ENCODE data around the gene CDKAL1.

CDKAL1 gene

GRCh38 chr6:20778912-20779311, 244.7 kb downstream of the CDKAL1 start:
- H3F3A ChIP-seq (ENCODE audit: low read depth), result peaks cover 3% of the 10 kb centered on the region; the same call in 1 of the 2 replicates
- peak overlapping the region; percentile 49 for H3K4me2 ChIP-seq (ENCODE audit: low read depth, low read length, poor library complexity, severe bottlenecking)
- H3K9ac ChIP-seq (ENCODE audit: low read depth, low read length, poor library complexity, severe bottlenecking), result no peak overlapping the region
- peaks cover 31% of the 10 kb centered on the region; the same call in 1 of the 2 replicates for H3K36me3 ChIP-seq (ENCODE audit: insufficient read depth, low read length)
- peaks cover 53% of the 10 kb centered on the region for H3K4me1 ChIP-seq (ENCODE audit: insufficient read depth, low read length, poor library complexity, severe bottlenecking)
- H3K4me3 ChIP-seq (ENCODE audit: low read length, poor library complexity, severe bottlenecking), result no peak overlapping the region
- H3K27me3 ChIP-seq (ENCODE audit: insufficient read depth, low read length, poor library complexity, severe bottlenecking), result no peaks in the 10 kb centered on the region
- H2AFZ ChIP-seq (ENCODE audit: low read length), result no peak overlapping the region
- H3K79me2 ChIP-seq (ENCODE audit: insufficient read depth, low read length), result peaks cover 36% of the 10 kb centered on the region
- no peaks in the 10 kb centered on the region for H3K9me3 ChIP-seq (ENCODE audit: insufficient read depth, low read depth, low read length)
- TF ChIP-seq EZH2phosphoT487 (IDR thresholded peaks at IDR 0.05; ENCODE audit: borderline replicate concordance) (no peak), CTCF (conservative IDR thresholded peaks at IDR 0.05; ENCODE audit: low read length) (no peak)
- no peaks in the 10 kb centered on the region for H3K9me2 ChIP-seq (replicated peaks; ENCODE audit: low read depth, low read length)
- no peaks in the 10 kb centered on the region for H4K20me1 ChIP-seq (ENCODE audit: insufficient read depth, low read length, poor library complexity, severe bottlenecking)

- H3K4me1 ChIP-seq (ENCODE audit: insufficient read depth, low read length, poor library complexity, severe bottlenecking), result peaks cover 19% of the 10 kb centered on the region
- no peak overlapping the region for H2AFZ ChIP-seq (ENCODE audit: low read length)
- H3K36me3 ChIP-seq (ENCODE audit: insufficient read depth, low read length), result peaks cover 14% of the 10 kb centered on the region; the same call in 1 of the 2 replicates
- no peaks in the 10 kb centered on the region for H3K27me3 ChIP-seq (ENCODE audit: insufficient read depth, low read length, poor library complexity, severe bottlenecking)
- no peak overlapping the region for H3K9ac ChIP-seq (ENCODE audit: low read depth, low read length, poor library complexity, severe bottlenecking)
- peaks cover 8% of the 10 kb centered on the region for H3K79me2 ChIP-seq (ENCODE audit: insufficient read depth, low read length)
- no peaks in the 10 kb centered on the region for H3K9me3 ChIP-seq (ENCODE audit: insufficient read depth, low read depth, low read length)
- H4K20me1 ChIP-seq (ENCODE audit: insufficient read depth, low read length, poor library complexity, severe bottlenecking), result no peaks in the 10 kb centered on the region
- H3K4me3 ChIP-seq (ENCODE audit: low read length, poor library complexity, severe bottlenecking), result no peak overlapping the region
- TF ChIP-seq CTCF (conservative IDR thresholded peaks at IDR 0.05; ENCODE audit: low read length), result peak; percentile 17; the same call in 1 of the 2 replicates
- TF ChIP-seq EZH2phosphoT487 (IDR thresholded peaks at IDR 0.05; ENCODE audit: borderline replicate concordance), result no peak
- no peak overlapping the region for H3K4me2 ChIP-seq (ENCODE audit: low read depth, low read length, poor library complexity, severe bottlenecking)
- H3K9me2 ChIP-seq (replicated peaks; ENCODE audit: low read depth, low read length), result no peaks in the 10 kb centered on the region
- no peaks in the 10 kb centered on the region for H3F3A ChIP-seq (ENCODE audit: low read depth)
Measured at GRCh38 chr6:20789162-20789561, 254.9 kb downstream of the CDKAL1 start.

GRCh38 chr6:20790032-20790791, 256.0 kb downstream of the CDKAL1 start:
- Histone ChIP-seq H3K27me3 (ENCODE audit: insufficient read depth, low read length, poor library complexity, severe bottlenecking) (no peaks in the 10 kb centered on the region), H4K20me1 (ENCODE audit: insufficient read depth, low read length, poor library complexity, severe bottlenecking) (no peaks in the 10 kb centered on the region), H2AFZ (ENCODE audit: low read length) (no peak overlapping the region), H3K9me2 (replicated peaks; ENCODE audit: low read depth, low read length) (no peaks in the 10 kb centered on the region), H3F3A (ENCODE audit: low read depth) (no peaks in the 10 kb centered on the region), H3K36me3 (ENCODE audit: insufficient read depth, low read length) (peaks cover 11% of the 10 kb centered on the region; the same call in 1 of the 2 replicates), H3K4me2 (ENCODE audit: low read depth, low read length, poor library complexity, severe bottlenecking) (no peak overlapping the region), H3K9me3 (ENCODE audit: insufficient read depth, low read depth, low read length) (no peaks in the 10 kb centered on the region), H3K9ac (ENCODE audit: low read depth, low read length, poor library complexity, severe bottlenecking) (no peak overlapping the region), H3K79me2 (ENCODE audit: insufficient read depth, low read length) (peaks cover 8% of the 10 kb centered on the region), H3K4me3 (ENCODE audit: low read length, poor library complexity, severe bottlenecking) (no peak overlapping the region), H3K4me1 (ENCODE audit: insufficient read depth, low read length, poor library complexity, severe bottlenecking) (peaks cover 19% of the 10 kb centered on the region)
- TF ChIP-seq CTCF (conservative IDR thresholded peaks at IDR 0.05; ENCODE audit: low read length) (peak; percentile 37), EZH2phosphoT487 (IDR thresholded peaks at IDR 0.05; ENCODE audit: borderline replicate concordance) (no peak)
